ENCODE data around the gene CAMK1D. TPM values are rescaled to one million over a fixed set of nuclear protein-coding genes. Genes with fewer than 3 reads are reported as not detected.
"Not testable (repeated sequence)": the region's sequence is repeated elsewhere in the genome, so short reads cannot be mapped to it uniquely, and the experiment has no call there.

The CAMK1D gene
- total RNA-seq, 3 donors from 2014 or later = 20.6 to 48.5 (median 32.8) TPM

DNA sequence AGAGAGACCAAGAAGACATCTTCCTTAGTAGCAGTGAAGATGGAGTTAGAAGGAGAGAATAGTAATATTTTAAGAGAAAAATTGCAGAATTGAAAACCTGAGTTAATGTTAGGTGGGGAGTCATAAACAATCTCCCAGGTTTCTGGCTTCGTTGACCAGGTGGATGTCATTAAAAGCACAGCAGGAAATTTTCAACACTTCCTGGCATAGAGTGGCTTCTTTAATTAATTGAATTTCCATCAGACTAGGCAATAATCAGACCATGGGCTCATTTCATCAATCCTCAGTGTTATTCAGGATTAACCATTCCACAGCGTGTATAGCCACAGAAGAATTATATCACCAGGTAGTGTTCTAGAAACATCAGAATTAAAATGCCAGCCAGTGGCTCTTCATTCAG is 383.9 kb downstream of the CAMK1D start:
- TF ChIP-seq, protein P1, sequence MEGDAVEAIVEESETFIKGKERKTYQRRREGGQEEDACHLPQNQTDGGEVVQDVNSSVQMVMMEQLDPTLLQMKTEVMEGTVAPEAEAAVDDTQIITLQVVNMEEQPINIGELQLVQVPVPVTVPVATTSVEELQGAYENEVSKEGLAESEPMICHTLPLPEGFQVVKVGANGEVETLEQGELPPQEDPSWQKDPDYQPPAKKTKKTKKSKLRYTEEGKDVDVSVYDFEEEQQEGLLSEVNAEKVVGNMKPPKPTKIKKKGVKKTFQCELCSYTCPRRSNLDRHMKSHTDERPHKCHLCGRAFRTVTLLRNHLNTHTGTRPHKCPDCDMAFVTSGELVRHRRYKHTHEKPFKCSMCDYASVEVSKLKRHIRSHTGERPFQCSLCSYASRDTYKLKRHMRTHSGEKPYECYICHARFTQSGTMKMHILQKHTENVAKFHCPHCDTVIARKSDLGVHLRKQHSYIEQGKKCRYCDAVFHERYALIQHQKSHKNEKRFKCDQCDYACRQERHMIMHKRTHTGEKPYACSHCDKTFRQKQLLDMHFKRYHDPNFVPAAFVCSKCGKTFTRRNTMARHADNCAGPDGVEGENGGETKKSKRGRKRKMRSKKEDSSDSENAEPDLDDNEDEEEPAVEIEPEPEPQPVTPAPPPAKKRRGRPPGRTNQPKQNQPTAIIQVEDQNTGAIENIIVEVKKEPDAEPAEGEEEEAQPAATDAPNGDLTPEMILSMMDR (IDR thresholded peaks at IDR 0.05) = no peak
- no peak for DNase-seq
- Histone ChIP-seq H3K4me3 (no peak overlapping the region), H3K4me1 (ENCODE audit: low read depth) (no peaks in the 10 kb centered on the region), H3K36me3 (ENCODE audit: low read depth) (no peaks in the 10 kb centered on the region), H3K9me3 (no peaks in the 10 kb centered on the region)
- no peak for ATAC-seq
- intact Hi-C loops (cut with DNase I, micrococcal nuclease) = loop anchor here in 1 of 2 donors (10.0 kb wide), 1 partner anchor 332 kb away; no protein-coding TSS in a partner anchor

DNA sequence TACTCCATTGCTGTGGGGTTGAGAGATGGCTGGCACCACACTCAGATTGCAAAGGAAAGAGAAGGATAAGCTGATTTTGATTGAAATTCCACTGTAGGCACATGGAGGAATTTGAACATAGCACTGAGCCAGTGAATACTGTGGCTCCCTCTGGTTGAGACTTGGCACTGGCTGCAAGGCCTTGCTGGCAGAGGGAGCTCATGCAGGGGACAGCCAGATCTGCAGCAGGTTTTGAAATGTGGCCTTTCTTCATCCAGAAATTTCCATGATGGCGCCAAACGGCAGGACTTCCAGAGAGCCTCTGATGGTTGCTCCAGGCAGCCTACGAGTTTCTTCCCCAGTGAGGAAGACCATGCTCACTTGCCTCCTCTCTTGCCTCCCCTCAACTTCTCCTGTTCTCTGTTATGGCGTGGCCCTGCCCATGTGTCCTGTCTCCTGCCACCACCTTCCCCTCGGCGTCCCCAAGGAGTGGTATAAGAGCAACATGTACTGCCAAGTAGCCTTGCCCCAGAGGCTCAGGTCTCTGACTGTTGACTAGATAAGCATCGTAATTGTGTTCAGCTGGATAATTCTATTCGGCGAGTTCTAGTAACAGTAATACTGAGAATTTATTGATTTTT is 386.6 kb downstream of the CAMK1D start:
- intact Hi-C loops (cut with DNase I, micrococcal nuclease) = loop anchor here in 1 of 2 donors (10.0 kb wide), 1 partner anchor 329 kb away; no protein-coding TSS in a partner anchor
- ATAC-seq = no peak
- no peaks in the 10 kb centered on the region for H3K36me3 ChIP-seq (ENCODE audit: low read depth)
- H3K9me3 ChIP-seq = no peaks in the 10 kb centered on the region
- no peaks in the 10 kb centered on the region for H3K4me1 ChIP-seq (ENCODE audit: low read depth)
- no peak overlapping the region for H3K4me3 ChIP-seq
- DNase-seq = no peak
- TF ChIP-seq, protein P1 (IDR thresholded peaks at IDR 0.05) = no peak

DNA sequence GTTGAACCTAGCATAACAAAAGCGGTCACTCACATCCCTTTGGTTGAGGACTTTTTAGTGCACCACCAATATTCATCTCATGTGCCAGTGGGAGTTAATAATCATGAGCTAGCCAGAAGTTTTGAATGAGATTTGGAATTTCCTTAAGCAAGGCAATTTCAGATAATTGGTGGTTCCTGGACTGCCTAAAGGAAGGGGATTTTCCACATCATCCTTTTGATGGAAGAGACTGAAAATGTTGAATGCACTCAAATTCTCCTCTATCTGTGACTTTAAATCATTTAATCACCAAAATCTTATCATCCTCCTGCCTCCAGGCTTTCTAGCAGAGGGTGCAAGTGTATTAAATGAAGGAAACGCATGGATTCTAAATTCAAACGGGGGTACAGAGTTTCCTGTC is 391.5 kb downstream of the CAMK1D start:
- Histone ChIP-seq H3K36me3 (ENCODE audit: low read depth) (no peaks in the 10 kb centered on the region), H3K4me3 (no peak overlapping the region), H3K9me3 (no peaks in the 10 kb centered on the region), H3K4me1 (ENCODE audit: low read depth) (no peaks in the 10 kb centered on the region)
- ATAC-seq = no peak
- no peak for DNase-seq
- TF ChIP-seq, protein P1 (IDR thresholded peaks at IDR 0.05) = no peak
- intact Hi-C loops (cut with DNase I, micrococcal nuclease) = no loop called here

DNA sequence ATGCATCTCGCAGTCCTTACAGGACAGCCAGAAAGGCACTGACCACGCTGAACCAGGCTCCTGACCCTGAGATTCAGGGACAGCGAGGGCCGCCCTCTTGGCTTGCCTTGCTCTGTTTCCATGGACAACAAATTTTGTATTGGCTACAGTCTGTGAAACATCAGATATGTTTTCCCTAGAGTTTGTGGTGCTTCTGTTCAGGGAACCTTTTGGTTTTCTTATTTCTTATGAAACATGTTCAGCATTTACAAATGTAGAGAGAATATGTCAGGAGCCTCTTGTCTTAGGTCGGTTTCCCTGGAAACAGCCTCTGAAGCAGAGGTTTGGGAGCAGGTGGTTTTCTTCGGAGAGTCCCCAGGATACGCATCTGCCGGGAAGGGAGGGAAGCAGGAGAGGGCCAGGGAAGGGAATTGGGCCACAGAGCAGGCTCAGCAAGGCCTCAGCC is 392.0 kb downstream of the CAMK1D start:
- H3K36me3 ChIP-seq (ENCODE audit: low read depth) = no peaks in the 10 kb centered on the region
- DNase-seq (no peak), ATAC-seq (peak; percentile 30)
- no peaks in the 10 kb centered on the region for H3K9me3 ChIP-seq
- no peaks in the 10 kb centered on the region for H3K4me1 ChIP-seq (ENCODE audit: low read depth)
- intact Hi-C loops (cut with DNase I, micrococcal nuclease) = no loop called here
- TF ChIP-seq, protein P1 (IDR thresholded peaks at IDR 0.05) = no peak
- H3K4me3 ChIP-seq = no peak overlapping the region

DNA sequence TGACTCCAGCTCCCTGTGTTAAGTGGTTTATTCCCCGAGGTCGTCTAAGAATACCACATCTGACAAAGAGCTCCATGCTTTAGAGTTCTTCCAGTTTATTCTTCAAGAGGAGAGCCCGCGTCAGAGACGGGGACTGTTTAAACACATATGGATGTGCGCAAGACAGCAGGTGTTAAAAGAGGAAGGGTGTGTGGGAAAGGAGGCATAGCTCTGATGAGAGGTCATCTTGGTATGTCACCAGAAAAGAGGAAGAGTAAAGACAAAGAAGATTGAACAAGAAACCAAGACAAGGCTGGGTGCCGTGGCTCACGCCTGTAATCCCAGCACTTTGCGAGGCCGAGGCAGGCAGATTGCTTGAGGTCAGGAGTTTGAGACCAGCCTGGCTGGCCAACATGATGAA is 393.4 kb downstream of the CAMK1D start:
- H3K9me3 ChIP-seq = no peaks in the 10 kb centered on the region
- intact Hi-C loops (cut with DNase I, micrococcal nuclease) = no loop called here

DNA sequence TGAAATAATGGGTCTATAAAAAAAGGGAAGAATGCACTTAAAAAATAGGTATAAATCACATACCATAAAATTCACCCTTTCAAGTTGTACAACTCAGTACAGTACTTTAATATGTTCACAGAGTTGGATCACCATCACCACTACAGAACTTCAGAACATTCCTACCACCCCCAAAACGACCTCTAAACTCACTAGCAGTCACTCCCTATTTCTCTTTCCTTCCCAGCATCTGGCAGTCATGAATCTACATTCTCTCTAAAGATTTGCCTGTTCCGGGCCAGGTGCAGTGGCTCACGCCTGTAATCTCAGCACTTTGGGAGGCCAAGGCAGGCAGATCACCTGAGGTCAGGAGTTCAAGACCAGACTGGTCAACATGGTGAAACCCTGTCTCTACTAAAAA is 394.1 kb downstream of the CAMK1D start:
- H3K4me3 ChIP-seq; H3K36me3 ChIP-seq (ENCODE audit: low read depth); H3K4me1 ChIP-seq (ENCODE audit: low read depth); intact Hi-C loops (cut with DNase I, micrococcal nuclease); ATAC-seq; DNase-seq; H3K9me3 ChIP-seq: not testable (repeated sequence)

More for the DNA sequence above, 393.4 kb downstream of the CAMK1D start:
- no peaks in the 10 kb centered on the region for H3K36me3 ChIP-seq (ENCODE audit: low read depth)
- H3K4me3 ChIP-seq = no peak overlapping the region
- DNase-seq = no peak
- no peak for ATAC-seq
- H3K4me1 ChIP-seq (ENCODE audit: low read depth) = no peaks in the 10 kb centered on the region
- TF ChIP-seq, protein P1 (IDR thresholded peaks at IDR 0.05) = no peak

Data from mucosa of descending colon (tissue), 3 donors.